OCI-LY7 (cell line): ENCODE results near the gene CHAMP1.
"Not testable (repeated sequence)": the region's sequence is repeated elsewhere in the genome, so short reads cannot be mapped to it uniquely, and the experiment has no call there.

ENCODE experiments used
- CTCF ChIP-seq: fragments of 200-600 bp; sonication (generic); conservative IDR thresholded peaks from 2 replicates; pipeline ENCODE4 v1.5.1; 2014; ENCODE audit warnings: mild to moderate bottlenecking, antibody characterized with exemption, low read length, moderate library complexity, mixed read lengths
- EZH2phosphoT487 ChIP-seq: fragments of 200-600 bp; sonication (generic); IDR thresholded peaks from 2 replicates; pipeline ENCODE4 v1.6.1; 2018; ENCODE audit warnings: low read depth, borderline replicate concordance, mild to moderate bottlenecking, mixed run types, antibody characterized with exemption, low read length, moderate library complexity, mixed read lengths

GRCh38 chr13:114353382-114353781, 39.1 kb downstream of the CHAMP1 start:
- not testable (repeated sequence) for TF ChIP-seq CTCF, EZH2phosphoT487
